ENCODE measurements around the gene GMPPB. TPM values are rescaled to one million over a fixed set of nuclear protein-coding genes. Genes with fewer than 3 reads are reported as not detected.
"Not testable (repeated sequence)": the region's sequence is repeated elsewhere in the genome, so short reads cannot be mapped to it uniquely, and the experiment has no call there.

The GMPPB gene
- polyA plus RNA-seq, 3 donors from 2014 or later = 13.5 to 35.2 (median 32.5) TPM

- H3K36me3 Mint-ChIP-seq = peaks cover 0 to 11% (median 9%) of the 10 kb centered on the region in 3 donors
- H3K27ac Mint-ChIP-seq; H3K27me3 Mint-ChIP-seq (ENCODE audit: low read depth in 3 of 3); H3K4me3 Mint-ChIP-seq; H3K9me3 Mint-ChIP-seq; DNase-seq: not testable (repeated sequence)
- peaks cover 16 to 27% of the 10 kb centered on the region in 2 donors for H3K4me1 Mint-ChIP-seq
These were observed 25.1 kb upstream of the GMPPB start for GRCh38 chr3:49748874-49749273.

DNA sequence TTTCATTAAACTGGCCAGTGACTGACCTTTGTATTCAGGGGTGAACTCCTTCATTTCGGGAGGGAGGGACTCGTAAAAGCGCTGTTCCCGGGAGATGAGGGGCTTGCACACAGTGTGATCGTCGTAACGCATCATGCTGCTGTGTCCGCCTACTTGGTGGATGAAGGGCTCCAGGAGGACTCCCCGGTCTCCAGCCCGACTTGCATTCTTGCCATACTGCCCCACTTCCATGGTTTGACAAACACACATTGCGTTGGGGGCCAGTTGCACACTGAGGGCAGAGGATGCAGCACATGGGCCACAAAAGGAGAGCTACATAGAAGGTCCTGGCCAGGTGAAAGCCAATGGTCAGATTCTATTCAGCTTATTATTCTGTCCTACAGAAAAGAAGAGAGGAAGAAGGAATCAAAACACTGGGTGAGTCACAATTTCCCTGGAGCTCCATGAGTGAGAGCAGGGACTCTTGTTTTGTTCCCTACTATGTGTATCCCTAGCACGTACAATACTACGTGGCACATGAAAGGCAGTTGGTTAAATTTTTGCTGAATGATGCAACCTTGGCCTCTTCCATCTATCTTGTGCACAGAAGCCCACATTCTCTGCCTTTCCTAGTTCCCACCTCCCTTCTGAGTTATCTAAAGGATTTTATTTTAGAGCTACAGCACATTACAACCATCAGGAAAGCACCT lies 24.2 kb upstream of the GMPPB start:
- Mint-ChIP-seq H3K27me3 (ENCODE audit: low read depth in 3 of 3) (peaks cover 0 to 3% (median 1%) of the 10 kb centered on the region in 3 donors), H3K27ac (peak overlapping the region in 1 of 6 donors; percentile 34), H3K36me3 (peaks cover 0 to 11% (median 9%) of the 10 kb centered on the region in 3 donors), H3K4me1 (peaks cover 11 to 18% of the 10 kb centered on the region in 2 donors), H3K4me3 (no peak overlapping the region), H3K9me3 (no peaks in the 10 kb centered on the region)
- DNase-seq = no peak

DNA sequence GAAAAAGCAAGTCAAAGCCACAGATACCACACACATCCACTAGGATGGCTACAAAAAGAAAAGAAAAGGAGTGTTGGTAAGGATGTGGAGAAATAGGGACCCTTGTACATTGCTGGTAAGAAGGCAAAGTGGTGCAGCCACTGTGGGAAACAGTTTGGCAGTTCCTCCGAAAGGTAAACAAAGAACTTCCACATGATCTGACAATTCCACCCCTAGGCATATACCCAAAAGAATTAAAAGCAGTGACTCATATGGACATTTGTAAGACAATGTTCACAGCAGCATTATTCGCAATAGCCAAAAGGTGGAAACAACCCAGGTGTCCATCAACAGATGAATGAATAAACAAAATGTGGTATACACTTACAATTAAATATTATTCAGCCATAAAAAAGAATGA lies 22.2 kb upstream of the GMPPB start:
- no peaks in the 10 kb centered on the region for H3K9me3 Mint-ChIP-seq
- no peak for DNase-seq
- no peak overlapping the region for H3K4me3 Mint-ChIP-seq
- peaks cover 11 to 16% of the 10 kb centered on the region in 2 donors for H3K4me1 Mint-ChIP-seq
- H3K36me3 Mint-ChIP-seq = peaks cover 0 to 11% (median 9%) of the 10 kb centered on the region in 3 donors
- peak overlapping the region in 1 of 6 donors; percentile 80 for H3K27ac Mint-ChIP-seq
- peaks cover 0 to 6% (median 1%) of the 10 kb centered on the region in 3 donors for H3K27me3 Mint-ChIP-seq (ENCODE audit: low read depth in 3 of 3)

DNA sequence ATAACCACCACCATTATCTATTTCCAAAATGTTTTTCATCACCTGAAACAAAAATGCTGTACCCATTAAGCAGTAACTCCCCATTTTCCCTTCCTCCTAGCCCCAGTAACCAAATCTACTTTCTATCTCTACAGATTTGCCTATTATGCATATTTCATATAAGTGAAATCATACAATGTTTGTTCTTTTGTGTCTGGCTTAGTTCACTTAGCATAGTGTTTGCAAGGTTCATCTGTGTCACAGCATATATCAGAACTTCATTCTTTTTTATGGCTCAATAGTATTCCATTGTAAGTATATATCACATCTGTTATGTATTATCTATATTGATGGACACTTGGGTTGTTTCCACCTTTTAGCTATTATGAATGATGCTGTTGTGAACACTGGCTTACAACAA lies 16.7 kb upstream of the GMPPB start:
- no peaks in the 10 kb centered on the region for H3K9me3 Mint-ChIP-seq
- no peak for DNase-seq
- H3K4me3 Mint-ChIP-seq = no peak overlapping the region
- peaks cover 0 to 4% (median 0%) of the 10 kb centered on the region in 3 donors for H3K27me3 Mint-ChIP-seq (ENCODE audit: low read depth in 3 of 3)
- H3K27ac Mint-ChIP-seq = no peak overlapping the region
- peaks cover 0 to 22% (median 11%) of the 10 kb centered on the region in 3 donors for H3K36me3 Mint-ChIP-seq
- H3K4me1 Mint-ChIP-seq = peaks cover 5 to 11% of the 10 kb centered on the region in 2 donors

GRCh38 chr3:49738067-49738713 lies 14.4 kb upstream of the GMPPB start:
- peak overlapping the region in 1 of 6 donors; percentile 35 for H3K27ac Mint-ChIP-seq
- no peak for DNase-seq
- peaks cover 0 to 2% (median 0%) of the 10 kb centered on the region in 3 donors for H3K27me3 Mint-ChIP-seq (ENCODE audit: low read depth in 3 of 3)
- no peaks in the 10 kb centered on the region for H3K9me3 Mint-ChIP-seq
- H3K4me3 Mint-ChIP-seq = no peak overlapping the region
- peaks cover 0 to 1% of the 10 kb centered on the region in 2 donors for H3K4me1 Mint-ChIP-seq
- peaks cover 0 to 23% (median 11%) of the 10 kb centered on the region in 3 donors for H3K36me3 Mint-ChIP-seq

- Mint-ChIP-seq H3K36me3 (peaks cover 6 to 38% (median 17%) of the 10 kb centered on the region in 3 donors), H3K4me3 (no peak overlapping the region), H3K27me3 (ENCODE audit: low read depth in 3 of 3) (no peaks in the 10 kb centered on the region), H3K27ac (no peak overlapping the region), H3K4me1 (peaks cover 0 to 1% of the 10 kb centered on the region in 2 donors), H3K9me3 (no peaks in the 10 kb centered on the region)
- DNase-seq = no peak
These were observed 11.0 kb upstream of the GMPPB start for GRCh38 chr3:49734752-49735151.

DNA sequence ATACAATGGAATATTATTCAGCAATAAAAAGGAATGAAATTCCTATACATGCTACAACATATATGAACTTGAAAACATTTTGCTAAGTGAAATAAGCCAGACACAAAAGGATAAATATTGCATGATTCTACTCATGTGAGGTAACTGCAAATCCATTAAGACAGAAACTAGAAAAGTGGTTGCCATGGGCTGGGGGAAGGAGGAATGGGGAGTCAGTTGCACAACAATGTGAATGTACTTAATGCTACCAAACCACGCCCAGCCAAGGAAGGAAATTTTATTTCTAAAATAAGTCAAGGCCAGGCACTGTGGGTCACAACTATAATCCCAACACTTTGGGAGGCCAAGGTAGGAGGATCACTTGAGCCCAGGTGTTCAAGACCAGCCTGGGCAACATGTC lies 9.8 kb upstream of the GMPPB start:
- Mint-ChIP-seq H3K36me3 (peaks cover 6 to 35% (median 14%) of the 10 kb centered on the region in 3 donors), H3K27ac (no peak overlapping the region), H3K27me3 (ENCODE audit: low read depth in 3 of 3) (no peaks in the 10 kb centered on the region), H3K4me3 (no peak overlapping the region), H3K4me1 (peaks cover 0 to 1% of the 10 kb centered on the region in 2 donors), H3K9me3 (no peaks in the 10 kb centered on the region)
- no peak for DNase-seq

GRCh38 chr3:49732597-49732996 lies 8.8 kb upstream of the GMPPB start:
- no peak overlapping the region for H3K4me3 Mint-ChIP-seq
- peaks cover 0 to 1% of the 10 kb centered on the region in 2 donors for H3K4me1 Mint-ChIP-seq
- peaks cover 0 to 1% (median 0%) of the 10 kb centered on the region in 3 donors for H3K27me3 Mint-ChIP-seq (ENCODE audit: low read depth in 3 of 3)
- no peaks in the 10 kb centered on the region for H3K9me3 Mint-ChIP-seq
- no peak overlapping the region for H3K27ac Mint-ChIP-seq
- no peak for DNase-seq
- H3K36me3 Mint-ChIP-seq = peaks cover 6 to 28% (median 10%) of the 10 kb centered on the region in 3 donors

- DNase-seq = no peak
- peaks cover 0 to 1% of the 10 kb centered on the region in 2 donors for H3K4me1 Mint-ChIP-seq
- H3K9me3 Mint-ChIP-seq = no peaks in the 10 kb centered on the region
- no peak overlapping the region for H3K4me3 Mint-ChIP-seq
- no peak overlapping the region for H3K27ac Mint-ChIP-seq
- H3K27me3 Mint-ChIP-seq (ENCODE audit: low read depth in 3 of 3) = peaks cover 0 to 1% (median 1%) of the 10 kb centered on the region in 3 donors
- peaks cover 6 to 19% (median 10%) of the 10 kb centered on the region in 3 donors for H3K36me3 Mint-ChIP-seq
These were observed 6.3 kb upstream of the GMPPB start for GRCh38 chr3:49729966-49730609.

DNA sequence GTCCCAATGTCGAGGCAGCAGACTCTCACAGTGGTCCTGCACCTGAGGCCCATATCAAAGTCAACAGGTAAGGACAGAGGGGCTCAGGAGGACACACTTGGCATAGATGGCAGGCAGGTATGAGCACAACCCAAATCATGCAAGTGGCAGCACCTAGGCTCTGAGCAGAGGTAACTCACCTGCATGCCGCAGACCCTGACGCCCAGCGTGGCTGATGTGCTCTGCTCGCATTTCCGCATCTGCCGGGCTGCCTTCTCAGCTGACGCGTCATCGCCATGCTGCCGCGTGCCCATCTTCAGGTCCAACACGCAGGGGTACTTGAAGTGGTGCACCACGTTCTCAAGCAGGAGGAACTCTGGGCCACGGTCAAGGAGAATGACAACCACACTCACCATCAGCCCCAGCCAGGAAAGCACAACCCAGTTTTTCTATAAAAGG lies 4.2 kb upstream of the GMPPB start:
- no peak for DNase-seq
- H3K36me3 Mint-ChIP-seq = peaks cover 5 to 12% (median 6%) of the 10 kb centered on the region in 3 donors
- H3K27me3 Mint-ChIP-seq (ENCODE audit: low read depth in 3 of 3) = peaks cover 5 to 7% (median 6%) of the 10 kb centered on the region in 3 donors
- H3K9me3 Mint-ChIP-seq = no peaks in the 10 kb centered on the region
- peak overlapping the region in 1 of 6 donors; percentile 6 for H3K27ac Mint-ChIP-seq
- H3K4me1 Mint-ChIP-seq = peaks cover 11 to 15% of the 10 kb centered on the region in 2 donors
- no peak overlapping the region for H3K4me3 Mint-ChIP-seq

- no peak for DNase-seq
- Mint-ChIP-seq H3K27me3 (ENCODE audit: low read depth in 3 of 3) (peaks cover 5 to 8% (median 6%) of the 10 kb centered on the region in 3 donors), H3K4me3 (no peak overlapping the region), H3K27ac (peak overlapping the region in 1 of 6 donors; percentile 6), H3K9me3 (no peaks in the 10 kb centered on the region), H3K4me1 (peaks cover 17 to 20% of the 10 kb centered on the region in 2 donors), H3K36me3 (peaks cover 4 to 8% (median 5%) of the 10 kb centered on the region in 3 donors)
These were observed 3.6 kb upstream of the GMPPB start for GRCh38 chr3:49727154-49727923.

DNA sequence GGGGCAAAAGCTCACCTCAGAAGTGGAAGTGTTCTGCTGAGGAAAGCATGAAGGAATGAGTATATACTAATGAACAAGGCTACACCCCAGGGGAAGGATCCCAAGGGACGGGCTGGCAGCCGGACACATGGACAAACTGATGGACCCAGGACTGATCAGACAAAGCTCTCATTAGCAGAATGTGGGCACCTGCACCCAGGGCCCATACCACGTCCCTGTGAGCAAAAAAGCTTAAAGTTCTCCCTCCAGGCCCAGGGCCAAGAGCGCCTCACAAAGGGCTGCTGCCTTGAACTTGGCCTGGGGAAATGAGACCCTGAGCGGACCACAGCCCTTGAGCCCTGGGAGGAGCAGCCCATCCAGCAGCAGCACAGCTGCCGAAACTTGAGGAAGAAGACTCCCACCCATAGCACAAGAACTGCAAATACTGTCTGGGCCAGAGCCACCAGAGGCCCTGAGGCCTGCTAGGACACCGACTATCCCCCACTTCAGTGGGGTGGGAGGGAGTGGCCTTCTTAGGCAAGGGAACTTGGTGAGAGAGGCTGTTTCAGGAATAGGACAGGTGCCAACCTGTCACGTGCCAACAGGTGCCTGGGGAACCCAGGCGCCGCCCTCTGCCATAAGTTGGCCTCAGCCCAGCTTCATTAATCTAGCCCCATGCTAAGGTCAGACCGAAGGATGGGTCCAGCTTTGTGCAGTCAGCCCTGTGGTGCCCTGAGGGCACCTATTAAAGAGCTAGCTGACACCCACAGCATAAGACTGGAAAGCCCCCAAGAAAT lies 2.3 kb upstream of the GMPPB start:
- peaks cover under 1 to 2% (median 2%) of the 10 kb centered on the region in 3 donors for H3K36me3 Mint-ChIP-seq
- no peak for DNase-seq
- H3K27ac Mint-ChIP-seq = peak overlapping the region in 3 of 6 donors; percentile 24 to 63 (median 57)
- peak overlapping the region in 1 of 5 donors; percentile 12 for H3K4me3 Mint-ChIP-seq
- peaks cover 5 to 8% (median 6%) of the 10 kb centered on the region in 3 donors for H3K27me3 Mint-ChIP-seq (ENCODE audit: low read depth in 3 of 3)
- peaks cover 0 to 1% (median 0%) of the 10 kb centered on the region in 6 donors for H3K9me3 Mint-ChIP-seq
- peaks cover 20 to 24% of the 10 kb centered on the region in 2 donors for H3K4me1 Mint-ChIP-seq
